Endodermal cell (in vitro differentiated cells): ENCODE data around the gene B4GALT1. TPM values are rescaled to one million over a fixed set of nuclear protein-coding genes. Genes with fewer than 3 reads are reported as not detected.
"Not testable (repeated sequence)": the region's sequence is repeated elsewhere in the genome, so short reads cannot be mapped to it uniquely, and the experiment has no call there.

Experiments used
- DNase-seq: peaks from one replicate; pipeline ENCODE4 v3.0.0-alpha.2; 2017
- H3K27ac ChIP-seq: 2 replicates; pipeline ENCODE4 v1.5.1; 2013; ENCODE audit warnings: mild to moderate bottlenecking, low read depth, low read length, moderate library complexity
- H3K27me3 ChIP-seq: 2 replicates; pipeline ENCODE4 v1.6.1; 2013; ENCODE audit warnings: mild to moderate bottlenecking, low read length, moderate library complexity; ENCODE audit not compliant: insufficient read depth, control insufficient read depth, poor library complexity, severe bottlenecking
- H3K36me3 ChIP-seq: 2 replicates; pipeline ENCODE4 v1.7.0; 2013; ENCODE audit warnings: mild to moderate bottlenecking, low read length, moderate library complexity; ENCODE audit not compliant: control insufficient read depth, insufficient read depth
- H3K4me1 ChIP-seq: one replicate; pipeline ENCODE4 v1.7.0; 2013; ENCODE audit warnings: low read length; ENCODE audit not compliant: control insufficient read depth, insufficient read depth
- H3K4me3 ChIP-seq: 2 replicates; pipeline ENCODE4 v1.5.1; 2013; ENCODE audit warnings: mild to moderate bottlenecking, low read length, moderate library complexity
- H3K9ac ChIP-seq: 2 replicates; pipeline ENCODE4 v1.6.1; 2013; ENCODE audit warnings: mild to moderate bottlenecking, low read length, moderate library complexity; ENCODE audit not compliant: poor library complexity, severe bottlenecking; ENCODE audit errors: extremely low read depth
- H3K9me3 ChIP-seq: 2 replicates; pipeline ENCODE4 v1.6.1; 2013; ENCODE audit warnings: mild to moderate bottlenecking, low read length, moderate library complexity; ENCODE audit not compliant: control insufficient read depth
- H3K27ac Mint-ChIP-seq: 2 replicates; pipeline ENCODE4 v1.8.0; 2020; ENCODE audit warnings: mixed read lengths
- H3K27me3 Mint-ChIP-seq: 2 replicates; pipeline ENCODE4 v1.8.0; 2021; ENCODE audit warnings: mild to moderate bottlenecking, mixed read lengths; ENCODE audit not compliant: insufficient read depth
- H3K36me3 Mint-ChIP-seq: 2 replicates; pipeline ENCODE4 v1.8.0; 2020; ENCODE audit warnings: low read depth, mixed read lengths
- H3K4me1 Mint-ChIP-seq: 2 replicates; pipeline ENCODE4 v1.8.0; 2020; ENCODE audit warnings: mixed read lengths
- H3K4me3 Mint-ChIP-seq: 2 replicates; pipeline ENCODE4 v1.8.0; 2020; ENCODE audit warnings: mild to moderate bottlenecking, moderate library complexity, mixed read lengths
- H3K9me3 Mint-ChIP-seq: 2 replicates; pipeline ENCODE4 v1.8.0; 2020; ENCODE audit warnings: mild to moderate bottlenecking, mixed read lengths
- WGBS, 2 experiments: methylation state at CpG; one replicate each; pipeline versions ENCODE4 v1.1.5 to v1.1.7; 2013; ENCODE audit warnings: missing lambda C conversion rate in 2 of 2, mixed read lengths in 1 of 2; ENCODE audit not compliant: insufficient coverage in 1 of 2, insufficient read length in 1 of 2; 5-methylcytosine and 5-hydroxymethylcytosine counted together
- total RNA-seq, 2 donors: library from RNA; stranded (reverse); fragmentation: NEBNext Ultra II Directional in 1 of 2; extraction: Animal tissue kit (Norgen Biotek cat#: 25700) in 1 of 2; gene quantifications; 2 replicates in 1 of 2; 3 replicates in 1 of 2; pipeline ENCODE4 v1.2.1, GENCODE V29; 2021
- TF ChIP-seq, protein P1 (sequence below): fragments of 200-600 bp; sonication (generic); conservative IDR thresholded peaks from 2 replicates; pipeline ENCODE4 v1.5.0; 2021; ENCODE audit warnings: antibody characterized with exemption, mild to moderate bottlenecking

B4GALT1 gene
- total RNA-seq, 2 donors from 2014 or later: 62.9 to 92.6 TPM

DNA sequence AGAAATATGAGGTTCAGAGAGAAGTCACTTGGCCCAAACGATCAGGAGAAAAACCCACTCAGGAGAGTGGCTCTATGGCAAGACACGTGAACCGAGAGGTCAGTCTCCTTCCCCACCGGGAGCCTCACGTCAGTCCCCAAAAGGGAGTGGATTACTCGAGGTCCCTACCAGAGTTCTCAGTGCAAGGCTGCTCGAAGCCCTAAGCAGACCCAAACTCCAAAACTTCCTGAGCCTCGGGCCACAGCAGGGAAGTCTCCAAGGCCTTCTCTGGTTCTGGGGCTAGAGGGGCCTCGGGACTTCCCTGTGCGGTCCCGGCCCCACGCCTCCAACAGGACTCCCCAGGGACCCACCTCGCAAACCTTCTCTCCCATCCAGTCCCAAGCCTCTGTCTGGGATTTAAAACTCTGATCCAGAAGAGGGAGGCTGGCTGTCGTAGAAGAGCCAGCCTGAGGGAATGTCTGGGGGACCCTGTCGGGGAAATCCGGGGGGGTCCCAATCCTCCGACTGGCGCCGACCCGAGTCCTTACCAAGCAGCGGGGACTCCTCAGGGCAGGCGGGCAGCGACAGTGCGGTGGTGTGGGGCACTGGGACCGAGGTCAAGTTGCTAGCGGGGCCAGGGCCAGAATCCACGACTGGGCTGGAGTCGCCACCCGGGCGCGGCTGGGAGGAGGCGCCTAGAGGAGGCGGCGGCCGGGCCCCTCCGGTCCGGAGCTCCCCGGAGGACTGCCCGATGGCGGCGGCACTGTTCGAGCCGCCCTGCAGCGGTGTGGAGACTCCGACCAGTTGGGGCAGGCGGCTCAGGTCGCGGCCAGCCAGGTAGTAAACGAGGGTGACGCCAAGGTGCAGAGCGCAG is 679 bp downstream of the B4GALT1 start:
- no peaks in the 10 kb centered on the region for H3K36me3 Mint-ChIP-seq
- 4 to 14% methylated on average over 12 to 51 of the region's 51 CpGs for WGBS, 2 experiments
- peak overlapping the region; percentile 86 for H3K9ac ChIP-seq
- peak overlapping the region; percentile 87 for H3K27ac Mint-ChIP-seq
- DNase-seq: no peak
- H3K9me3 Mint-ChIP-seq: no peaks in the 10 kb centered on the region
- H3K4me1 ChIP-seq: peaks cover 31% of the 10 kb centered on the region
- H3K27me3 ChIP-seq: no peaks in the 10 kb centered on the region
- no peaks in the 10 kb centered on the region for H3K9me3 ChIP-seq
- H3K27me3 Mint-ChIP-seq: no peaks in the 10 kb centered on the region
- peak overlapping the region; percentile 93 for H3K4me3 ChIP-seq
- H3K27ac ChIP-seq: peak overlapping the region; percentile 27
- TF ChIP-seq, protein P1, sequence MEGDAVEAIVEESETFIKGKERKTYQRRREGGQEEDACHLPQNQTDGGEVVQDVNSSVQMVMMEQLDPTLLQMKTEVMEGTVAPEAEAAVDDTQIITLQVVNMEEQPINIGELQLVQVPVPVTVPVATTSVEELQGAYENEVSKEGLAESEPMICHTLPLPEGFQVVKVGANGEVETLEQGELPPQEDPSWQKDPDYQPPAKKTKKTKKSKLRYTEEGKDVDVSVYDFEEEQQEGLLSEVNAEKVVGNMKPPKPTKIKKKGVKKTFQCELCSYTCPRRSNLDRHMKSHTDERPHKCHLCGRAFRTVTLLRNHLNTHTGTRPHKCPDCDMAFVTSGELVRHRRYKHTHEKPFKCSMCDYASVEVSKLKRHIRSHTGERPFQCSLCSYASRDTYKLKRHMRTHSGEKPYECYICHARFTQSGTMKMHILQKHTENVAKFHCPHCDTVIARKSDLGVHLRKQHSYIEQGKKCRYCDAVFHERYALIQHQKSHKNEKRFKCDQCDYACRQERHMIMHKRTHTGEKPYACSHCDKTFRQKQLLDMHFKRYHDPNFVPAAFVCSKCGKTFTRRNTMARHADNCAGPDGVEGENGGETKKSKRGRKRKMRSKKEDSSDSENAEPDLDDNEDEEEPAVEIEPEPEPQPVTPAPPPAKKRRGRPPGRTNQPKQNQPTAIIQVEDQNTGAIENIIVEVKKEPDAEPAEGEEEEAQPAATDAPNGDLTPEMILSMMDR: no peak
- H3K36me3 ChIP-seq: no peaks in the 10 kb centered on the region
- H3K4me1 Mint-ChIP-seq: peaks cover 67% of the 10 kb centered on the region
- peak overlapping the region; percentile 81 for H3K4me3 Mint-ChIP-seq

DNA sequence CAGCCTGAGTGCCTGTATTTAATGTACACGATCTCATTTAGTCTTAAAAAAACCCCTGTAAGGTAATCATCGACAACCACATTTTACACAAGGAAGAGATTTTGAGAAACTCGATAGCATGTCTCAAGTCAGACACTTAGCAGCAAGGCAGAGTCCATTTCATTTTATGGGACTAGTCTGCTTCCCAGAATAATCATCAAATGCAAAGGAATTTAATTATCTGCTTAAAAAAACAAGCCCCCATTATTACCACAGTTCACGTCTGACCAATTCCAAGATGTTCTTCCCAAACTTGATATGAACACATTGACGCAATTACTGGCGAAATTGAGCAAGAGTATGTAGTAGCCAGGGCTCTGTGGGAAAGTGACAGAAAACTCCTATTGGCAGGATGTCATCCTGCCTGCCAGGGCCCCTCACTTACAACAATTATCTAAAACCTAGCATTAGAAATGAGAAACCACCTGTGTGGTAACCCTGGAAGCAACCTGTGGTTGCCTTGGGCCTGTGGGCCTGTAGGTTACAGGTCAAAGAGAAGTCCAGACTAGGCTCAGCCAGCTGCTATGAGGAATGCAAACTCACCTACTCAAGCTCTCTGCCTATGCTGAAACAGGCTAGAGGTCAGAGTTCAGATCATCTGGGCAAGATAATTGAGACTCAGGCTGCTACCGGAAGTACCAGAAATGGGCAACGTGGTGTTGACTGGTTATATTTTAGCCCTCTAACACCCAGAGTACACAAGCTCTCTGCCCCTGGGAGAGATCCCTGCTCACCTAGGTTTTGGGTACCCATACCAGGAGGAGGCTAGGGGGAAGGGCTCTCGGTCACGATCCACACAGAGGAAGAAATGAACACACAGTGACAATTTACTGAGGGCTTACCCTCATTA is 1.6 kb downstream of the B4GALT1 start:
- Mint-ChIP-seq H3K36me3 (no peaks in the 10 kb centered on the region), H3K9me3 (no peaks in the 10 kb centered on the region), H3K4me3 (peak overlapping the region; percentile 81), H3K27ac (peak overlapping the region; percentile 87), H3K4me1 (peaks cover 67% of the 10 kb centered on the region), H3K27me3 (no peaks in the 10 kb centered on the region)
- DNase-seq: peak; percentile 56
- 72 to 85% methylated on average over 4 to 10 of the region's 10 CpGs for WGBS, 2 experiments
- Histone ChIP-seq H3K36me3 (no peaks in the 10 kb centered on the region), H3K27ac (no peak overlapping the region), H3K9ac (peak overlapping the region; percentile 86), H3K4me1 (peaks cover 33% of the 10 kb centered on the region), H3K4me3 (peak overlapping the region; percentile 93), H3K9me3 (no peaks in the 10 kb centered on the region), H3K27me3 (no peaks in the 10 kb centered on the region)
- TF ChIP-seq, protein P1: no peak

DNA sequence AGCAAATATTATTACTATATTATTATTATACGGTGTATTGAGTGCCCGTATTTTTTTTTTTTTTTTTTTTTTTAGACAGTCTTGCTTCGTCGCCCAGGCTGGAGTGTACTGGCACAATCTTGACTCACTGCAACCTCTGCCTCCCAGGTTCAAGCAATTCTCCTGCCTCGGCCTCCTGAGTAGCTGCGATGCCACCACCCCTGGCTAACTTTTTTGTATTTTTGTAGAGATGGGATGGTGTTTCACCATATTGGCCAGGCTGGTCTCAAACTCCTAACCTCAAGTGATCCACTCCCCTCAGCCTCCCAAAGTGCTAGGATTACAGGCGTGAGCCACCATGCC is 2.2 kb downstream of the B4GALT1 start:
- H3K36me3 ChIP-seq, H3K27ac Mint-ChIP-seq, H3K36me3 Mint-ChIP-seq, H3K9me3 Mint-ChIP-seq, H3K27me3 ChIP-seq, DNase-seq, H3K27ac ChIP-seq, H3K9ac ChIP-seq, H3K27me3 Mint-ChIP-seq, H3K9me3 ChIP-seq: not testable (repeated sequence)
- Histone ChIP-seq H3K4me1 (peaks cover 34% of the 10 kb centered on the region), H3K4me3 (peak overlapping the region; percentile 93)
- WGBS, 2 experiments: 82 to 98% methylated on average over 1 to 7 of the region's 7 CpGs
- Mint-ChIP-seq H3K4me3 (peak overlapping the region; percentile 81), H3K4me1 (peaks cover 67% of the 10 kb centered on the region)
